Stimulated activated CD4-positive, alpha-beta T cell treated with anti-CD3 and anti-CD28 coated beads, Interleukin-2, amount 100 ng/mL, for 24 hours (primary cell): Measurements from ENCODE around the gene LRMDA.

Experiments used
- DNase-seq, 2 donors: peaks; one replicate each; pipeline ENCODE4 v3.0.0-alpha.2; 2020

The LRMDA gene

DNA sequence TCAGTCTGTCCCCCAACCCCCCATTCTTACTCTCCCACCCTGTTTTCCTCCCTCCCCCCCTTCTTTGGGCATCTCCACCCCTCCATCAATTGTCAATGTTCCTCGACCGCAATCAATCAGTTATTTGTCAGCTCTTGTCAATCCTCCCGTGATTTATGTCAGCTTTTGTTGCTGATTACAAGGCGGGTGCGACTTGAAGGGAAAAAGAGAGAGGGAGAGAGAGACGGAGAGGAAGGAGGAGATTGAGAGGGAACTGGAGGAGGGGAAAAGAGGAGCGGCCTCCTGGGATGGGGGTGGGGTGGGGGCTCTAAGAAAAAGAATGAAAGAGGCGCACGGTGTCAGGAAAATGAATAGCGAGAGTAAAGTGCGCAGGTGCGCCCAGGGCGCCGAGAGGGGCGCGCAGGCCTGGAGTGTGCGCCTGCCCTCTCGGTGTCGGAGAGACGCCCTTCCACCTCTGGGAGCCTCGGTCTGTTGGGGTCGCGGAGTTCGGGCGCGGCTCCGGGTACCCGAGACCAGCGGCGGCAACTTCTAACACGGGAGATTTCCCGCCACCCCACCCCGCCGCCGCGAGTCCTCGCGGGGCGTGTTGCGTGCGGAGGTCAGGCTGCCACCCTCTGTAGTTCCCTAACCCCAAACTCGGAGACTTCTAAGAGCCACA, 28.8 kb upstream of the LRMDA start:
- DNase-seq, result no peak

DNA sequence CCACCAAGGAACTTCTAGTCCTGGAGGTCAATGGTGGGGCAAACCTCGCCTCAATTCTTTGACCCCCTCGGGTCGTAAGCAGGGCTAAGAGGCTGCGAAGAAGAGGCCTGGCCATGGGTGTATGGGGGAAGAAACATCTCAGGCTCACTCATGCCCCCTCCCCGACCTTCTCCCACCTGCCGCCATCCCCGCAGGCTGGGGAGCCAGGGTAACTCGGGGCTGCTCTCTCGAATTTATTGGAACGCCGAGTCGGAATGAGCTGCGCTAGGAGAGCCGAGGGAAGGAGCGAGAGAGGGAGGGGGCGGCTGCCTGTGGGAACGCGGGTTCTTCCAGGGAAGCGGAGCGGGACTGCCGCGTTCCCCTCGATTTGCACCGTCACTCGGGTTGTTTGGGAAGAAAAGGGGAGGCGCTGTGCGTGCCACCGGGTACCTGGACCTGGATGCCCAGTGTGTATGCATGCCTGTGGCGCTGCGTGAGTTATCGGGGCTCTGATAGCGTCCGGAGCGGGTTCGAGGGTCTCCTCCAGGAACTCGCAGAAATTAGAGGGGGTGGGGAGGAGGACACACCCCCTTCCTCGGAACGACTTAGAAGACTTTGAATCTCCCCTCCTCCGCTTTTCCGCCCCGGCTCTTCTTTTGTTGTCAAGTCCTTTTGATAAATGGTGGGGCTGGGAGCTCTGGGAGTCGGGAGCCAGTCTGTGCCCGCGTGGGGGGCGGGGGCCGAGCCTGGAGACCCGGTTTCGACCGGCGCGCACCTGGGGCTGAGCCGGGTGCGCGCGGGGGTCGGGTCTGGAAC, 28.1 kb upstream of the LRMDA start:
- DNase-seq, result no peak

DNA sequence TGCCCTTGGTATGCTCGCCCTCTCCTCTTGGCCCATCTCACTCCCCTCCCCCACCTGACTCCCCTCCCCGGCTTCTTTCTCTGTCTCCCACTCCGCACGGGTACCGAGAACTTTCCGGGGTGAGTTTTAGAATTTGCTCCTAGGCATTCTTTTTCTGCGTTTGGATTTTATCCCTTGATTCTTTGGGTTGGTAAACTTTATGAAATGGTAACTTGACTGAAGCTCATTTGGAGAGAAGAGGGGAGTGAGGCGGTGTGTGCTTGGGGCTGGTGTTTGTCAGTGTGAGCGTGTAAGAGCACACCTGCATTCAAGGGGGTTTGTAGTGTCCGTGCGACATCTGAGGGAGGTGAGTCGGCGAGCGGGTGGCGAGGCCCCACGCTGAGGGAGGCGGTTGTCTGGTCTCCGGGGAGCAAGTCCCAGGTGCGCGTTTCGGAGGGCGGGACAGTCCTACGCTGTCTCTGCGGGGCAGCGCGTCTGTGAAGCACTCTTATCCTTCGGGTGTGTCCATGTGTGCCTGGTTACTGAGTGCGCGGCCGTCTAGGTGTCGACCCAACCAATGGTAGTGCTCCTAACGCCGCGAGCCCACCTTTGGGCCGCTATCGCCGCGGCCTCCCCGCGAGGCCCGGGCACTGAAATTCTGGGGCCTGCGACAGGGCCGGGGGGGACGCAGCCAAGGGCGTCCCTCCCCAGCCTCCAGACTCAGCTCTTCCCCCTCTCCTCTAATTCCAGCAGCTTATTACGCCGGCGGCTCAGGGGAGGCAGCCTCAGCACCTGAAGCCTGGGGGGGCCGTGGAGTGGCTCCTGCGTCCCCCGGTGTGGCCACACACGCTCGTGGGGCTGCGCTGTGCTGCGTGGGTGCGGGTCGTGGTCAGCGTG, 27.2 kb upstream of the LRMDA start:
- DNase-seq, result no peak

DNA sequence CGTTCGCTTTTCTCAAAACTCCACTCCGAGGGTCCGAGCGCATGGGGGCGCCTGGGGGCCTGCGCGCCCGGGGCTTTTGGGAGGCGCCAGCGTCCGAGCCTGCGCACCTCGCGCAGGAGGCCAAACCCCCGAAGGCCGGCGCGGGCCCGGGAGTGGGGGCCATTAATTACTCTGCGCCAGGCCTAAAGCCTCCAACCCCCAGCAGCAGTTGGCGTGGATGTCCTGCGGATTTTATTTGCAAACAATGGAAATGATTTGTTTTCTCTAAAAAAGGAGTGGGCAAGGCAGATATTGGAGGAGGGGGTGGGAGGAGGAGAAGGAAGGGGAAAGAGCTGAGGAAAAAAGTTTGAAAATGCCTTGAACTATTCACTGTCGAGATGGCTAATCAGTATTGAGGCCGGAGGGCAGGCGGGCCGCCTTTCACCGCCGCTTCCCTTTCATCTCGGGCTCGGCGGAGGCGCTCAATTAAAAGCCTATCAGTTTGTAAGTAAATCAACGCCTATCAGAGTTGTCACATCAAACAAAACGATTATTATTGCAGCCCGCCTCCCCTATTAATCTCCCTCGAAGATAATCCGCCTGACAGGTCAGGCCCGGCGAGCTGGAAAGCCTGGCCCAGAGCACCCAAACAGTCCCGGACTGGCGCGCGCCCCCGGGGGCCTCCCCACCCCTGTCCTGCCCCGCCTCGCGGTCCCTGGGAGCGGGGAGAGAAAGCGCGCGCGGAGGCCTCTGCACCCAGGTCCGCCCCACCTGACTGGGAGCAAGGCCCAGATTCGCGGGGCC, 26.4 kb upstream of the LRMDA start:
- no peak for DNase-seq

DNA sequence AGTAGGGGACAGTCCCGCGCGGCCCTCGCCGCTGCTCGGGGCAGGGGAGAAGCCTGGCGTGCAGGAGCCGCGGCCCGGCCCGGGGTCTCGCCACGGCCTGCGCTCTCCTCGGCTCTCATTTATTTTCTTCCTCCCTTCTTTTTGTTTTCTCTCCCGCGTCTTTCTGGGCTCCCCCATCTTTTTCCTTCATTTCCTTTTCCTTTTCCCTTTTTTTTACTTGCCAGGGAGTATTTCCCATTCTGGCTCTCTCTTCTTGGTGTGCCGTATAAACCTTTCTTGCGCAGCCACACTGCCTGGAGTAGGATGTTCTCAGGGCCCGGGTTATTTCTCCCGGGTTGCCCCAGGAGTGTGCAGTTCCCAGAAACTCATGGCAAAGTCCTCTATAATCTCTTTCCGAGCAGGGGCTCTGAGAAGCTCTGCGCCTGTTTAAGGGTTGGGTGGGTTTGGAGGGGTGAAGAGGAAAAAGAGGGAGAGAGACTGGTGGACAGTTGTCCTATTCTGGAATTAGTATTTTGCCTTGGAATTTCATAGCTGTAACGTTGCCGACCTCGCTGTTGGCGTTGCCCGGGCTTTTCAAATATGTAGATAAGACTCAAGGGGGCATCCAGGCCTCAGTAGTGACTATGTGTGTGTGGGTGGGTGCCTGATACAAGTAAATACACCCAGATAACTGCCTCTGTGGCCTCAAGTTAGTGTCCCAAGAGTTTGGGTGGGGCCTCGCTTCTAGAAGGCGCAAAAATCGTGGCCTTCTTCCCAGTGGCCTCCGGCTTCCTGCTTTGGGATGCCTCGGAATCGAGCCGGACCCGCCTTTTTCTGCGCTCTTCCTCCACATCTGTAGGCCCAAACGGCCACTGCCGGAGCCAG, 25.6 kb upstream of the LRMDA start:
- no peak for DNase-seq

DNA sequence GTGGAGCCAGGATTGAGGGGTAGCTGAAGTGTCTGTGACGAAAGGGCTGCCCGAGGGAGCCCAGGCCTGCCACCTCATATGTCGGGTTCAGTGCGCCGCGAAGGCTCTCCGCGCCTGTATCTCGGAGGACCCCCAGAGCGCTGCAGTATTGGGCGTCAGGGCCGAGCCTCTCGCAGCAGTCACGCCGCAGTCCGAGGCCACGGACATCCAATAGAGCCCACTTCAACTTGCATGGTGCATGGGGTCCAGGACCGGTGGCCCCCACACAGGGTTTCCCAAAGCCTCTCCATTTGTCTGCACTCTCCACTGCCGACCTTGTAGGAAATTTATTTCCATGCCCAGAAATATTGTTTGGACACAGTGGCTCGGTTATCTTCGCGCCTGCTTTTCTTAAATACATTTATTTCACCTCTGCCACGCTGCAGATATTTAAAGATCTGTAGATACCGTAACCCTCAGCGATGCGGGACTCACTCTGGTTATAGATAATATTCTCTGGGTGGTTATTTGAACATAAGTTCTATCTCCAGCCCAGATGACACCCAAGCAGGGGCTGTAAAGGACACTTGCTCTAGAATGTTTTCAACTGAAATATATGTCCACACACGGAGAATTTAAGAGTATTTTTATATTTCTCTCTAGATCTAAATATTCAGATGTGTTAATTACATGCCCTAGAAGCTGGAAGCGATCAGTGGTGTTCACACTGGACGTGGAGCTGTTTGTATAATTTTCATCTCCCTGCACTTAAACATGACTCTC, 24.8 kb upstream of the LRMDA start:
- DNase-seq, result no peak

DNA sequence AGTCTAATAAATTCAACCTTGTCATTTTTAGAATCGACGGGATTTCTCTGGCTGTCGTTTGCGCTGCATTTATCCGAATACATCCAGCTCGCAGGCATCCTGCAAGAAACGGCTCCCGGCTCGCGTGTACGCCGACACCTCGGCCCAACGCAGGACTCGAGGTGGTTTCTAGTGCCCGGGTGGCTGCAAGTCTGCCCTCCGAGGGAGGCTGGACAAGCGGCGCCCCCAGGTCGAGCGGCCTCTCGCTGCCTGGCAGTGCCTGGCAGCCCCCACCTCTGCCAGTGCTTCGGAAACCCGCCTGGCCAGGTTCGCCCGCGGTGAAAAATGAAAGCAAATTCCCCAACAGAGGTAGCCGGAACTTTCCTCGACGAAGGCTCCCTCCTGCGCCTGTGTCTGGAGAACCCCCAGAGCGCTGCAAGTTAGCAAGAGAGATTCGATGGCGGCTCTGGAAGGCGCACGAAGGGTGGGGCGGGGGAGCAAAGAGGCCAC, 24.2 kb upstream of the LRMDA start:
- DNase-seq, result no peak

DNA sequence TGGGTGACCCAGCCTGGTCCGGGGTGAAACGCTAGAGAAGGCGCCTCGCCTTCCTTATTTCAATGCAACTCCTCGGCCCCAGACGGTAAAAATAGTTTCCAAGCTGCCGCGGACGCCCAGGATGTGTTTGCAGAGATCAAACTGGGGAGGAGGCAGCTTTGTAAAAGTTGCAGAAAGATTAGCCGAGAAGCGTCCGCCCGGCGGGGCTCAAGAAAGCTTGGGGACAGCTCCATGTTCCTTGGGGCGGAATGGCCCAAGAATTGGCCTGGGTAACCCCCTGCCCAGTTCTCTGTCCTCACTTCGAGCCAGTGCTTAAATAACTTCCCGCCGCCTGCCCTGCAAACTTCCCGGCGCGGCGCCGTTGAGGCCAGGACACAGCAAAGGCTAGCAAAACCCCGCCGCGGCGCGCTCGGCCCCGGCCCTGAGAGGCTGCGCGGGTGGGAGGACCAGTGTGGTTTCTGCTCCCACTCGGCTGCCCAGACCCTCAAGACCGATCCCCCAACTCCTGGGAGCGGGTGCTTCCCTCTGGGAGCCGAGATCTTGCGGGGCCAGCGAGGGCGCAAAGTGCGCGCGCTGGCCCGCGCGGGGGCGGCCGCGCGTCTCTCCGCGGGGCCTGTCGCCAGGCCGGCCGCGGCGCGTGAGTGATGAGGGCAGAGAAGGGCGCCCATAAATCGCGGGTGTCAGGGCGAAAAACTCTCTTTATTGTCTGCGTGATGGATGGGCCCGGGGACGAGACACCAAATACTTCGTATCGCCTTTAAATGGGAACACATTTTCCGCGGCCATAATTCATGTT, 23.5 kb upstream of the LRMDA start:
- no peak for DNase-seq

DNA sequence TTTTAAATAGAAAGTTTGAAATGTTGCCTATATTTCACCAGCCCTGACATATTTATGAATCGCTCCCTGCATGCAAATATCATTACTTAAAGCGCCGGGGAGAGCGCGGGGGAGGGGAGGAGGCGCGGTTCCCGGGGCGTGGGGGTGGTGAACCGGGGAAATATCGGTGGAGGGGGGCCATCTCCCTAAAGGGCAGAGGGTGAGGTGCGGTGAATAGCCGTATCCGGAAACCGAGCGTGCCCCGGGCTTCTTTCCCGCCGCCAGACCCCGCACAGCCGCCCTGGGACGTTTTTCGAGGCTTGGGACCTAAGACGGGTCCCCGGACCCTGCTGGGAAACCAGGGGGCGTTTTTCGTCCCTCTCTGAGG, 22.9 kb upstream of the LRMDA start:
- DNase-seq, result no peak

DNA sequence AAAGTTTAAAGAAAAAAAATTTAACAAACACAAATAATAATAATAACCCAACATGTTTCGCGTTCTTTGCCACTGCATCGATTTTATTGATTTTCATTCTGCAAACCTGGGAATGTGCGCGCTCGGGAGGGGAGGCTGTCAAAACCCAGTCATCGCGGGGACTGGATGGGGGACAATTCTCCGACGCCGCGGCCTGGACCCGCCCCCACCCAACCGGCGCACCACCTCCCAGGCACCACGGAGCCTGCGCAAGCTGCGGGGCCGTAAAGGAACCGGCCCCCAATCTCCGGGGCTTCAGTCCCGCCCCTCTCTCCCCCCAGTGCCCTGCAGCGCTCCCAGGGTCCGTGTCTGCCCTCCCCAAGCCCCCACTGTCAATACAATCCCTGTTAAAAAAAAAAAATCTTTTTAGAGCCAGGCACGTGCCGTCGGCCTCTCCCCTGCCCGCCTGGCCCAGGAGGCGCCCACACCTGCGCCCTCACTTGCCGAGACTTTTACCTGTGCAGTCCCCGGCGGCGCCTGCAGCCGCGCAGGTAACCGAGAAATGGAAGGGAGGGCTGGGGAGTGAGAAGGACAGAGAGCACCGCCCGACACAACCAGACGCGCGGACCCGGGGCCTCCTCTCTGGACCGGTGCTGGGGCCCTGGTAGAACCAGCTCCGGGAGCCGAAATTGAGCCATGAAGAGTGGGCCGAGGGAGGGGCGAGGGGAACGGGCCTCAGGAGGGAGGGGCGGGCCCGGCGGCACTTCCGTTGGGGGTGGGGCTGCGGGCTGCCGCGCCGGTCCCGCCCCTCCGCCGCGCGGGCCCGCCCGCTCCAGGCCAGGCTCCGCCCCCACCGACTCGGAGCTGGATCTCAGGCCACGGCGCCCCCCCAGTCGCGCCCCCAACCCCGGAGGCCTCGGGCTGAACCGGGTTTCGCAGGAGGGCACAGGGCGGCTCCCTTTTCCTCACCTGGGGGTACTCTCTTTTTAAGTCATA, 22.2 kb upstream of the LRMDA start:
- peak; percentile 40 to 57 for DNase-seq

DNA sequence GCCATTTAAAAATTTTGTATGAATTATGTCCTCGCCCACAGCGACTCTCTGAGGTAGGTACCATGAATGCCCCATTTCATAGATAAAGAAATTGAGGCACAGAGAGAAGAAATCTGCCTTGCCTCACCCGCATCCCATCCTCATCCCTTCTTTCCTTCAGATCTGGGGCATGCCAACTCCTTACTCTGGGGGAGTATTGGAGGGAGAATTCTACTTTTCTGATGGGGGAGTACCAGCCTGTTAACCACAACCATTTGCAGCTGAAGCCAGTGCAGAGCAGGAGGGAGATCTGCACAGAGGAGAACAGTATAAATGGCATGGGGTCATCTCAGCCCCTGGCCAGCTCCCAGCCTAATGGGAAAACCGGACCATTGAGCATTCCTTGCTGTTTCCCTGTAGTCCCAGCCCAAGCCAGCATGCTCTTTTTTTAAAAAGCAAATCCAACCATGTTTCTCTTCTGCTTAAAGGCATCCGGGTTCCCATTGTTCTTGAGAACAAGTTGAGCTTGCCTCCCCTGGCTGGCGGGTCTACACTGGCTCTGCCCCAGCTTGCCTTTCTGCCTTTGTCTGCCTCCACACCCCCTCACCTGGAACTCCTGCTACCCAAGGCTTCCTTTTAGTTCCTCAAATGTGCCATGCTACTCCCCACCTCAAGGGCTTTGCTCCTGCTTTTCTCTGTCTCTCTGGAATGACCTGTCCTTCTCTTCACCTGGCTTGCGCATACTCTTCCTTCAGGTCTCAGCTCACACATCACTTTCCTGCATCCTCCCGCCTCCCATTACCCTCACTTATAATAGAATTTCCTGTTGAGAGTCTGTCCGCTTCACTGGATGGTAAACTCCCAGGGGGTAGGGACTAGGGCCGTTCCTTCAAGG, 21.1 kb upstream of the LRMDA start:
- DNase-seq, result no peak

DNA sequence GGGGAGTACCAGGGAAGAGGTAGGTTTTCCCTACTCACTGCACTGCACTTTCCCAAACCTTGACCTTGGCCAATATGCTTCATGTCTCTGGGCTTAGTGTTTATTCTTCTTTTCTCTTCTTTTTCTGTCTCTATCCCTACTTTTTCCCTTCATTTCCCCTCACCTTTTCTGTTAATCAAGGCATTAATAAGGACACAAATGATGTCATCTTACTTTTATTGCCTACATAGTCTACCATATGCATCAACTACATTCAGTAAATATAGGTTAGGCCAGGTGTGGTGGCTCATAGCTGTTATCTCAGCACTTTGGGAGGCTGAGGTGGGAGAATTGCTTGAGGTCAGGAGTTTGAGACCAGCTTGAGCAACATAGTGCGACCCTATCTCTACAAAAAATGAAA, 16.9 kb upstream of the LRMDA start:
- DNase-seq, result no peak

DNA sequence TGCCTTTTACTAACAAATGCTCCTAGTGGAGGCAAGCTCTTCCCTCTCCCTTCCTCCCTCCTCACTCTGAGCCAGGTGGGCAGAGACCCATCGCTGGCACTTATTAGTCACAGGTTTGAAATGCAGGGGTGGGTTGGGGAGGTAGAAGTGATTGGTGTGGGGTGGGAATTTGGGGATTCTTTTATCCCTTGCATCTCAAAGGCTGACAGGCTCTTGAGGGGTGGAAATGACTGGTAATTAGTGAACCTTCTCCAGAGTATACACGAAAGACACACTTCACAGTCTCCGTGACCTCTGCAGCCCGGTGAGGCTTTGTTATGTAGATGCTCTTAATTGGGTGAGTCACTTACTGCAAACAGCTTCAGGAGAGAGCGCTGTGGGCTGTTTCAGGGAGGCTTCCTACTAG, 13.9 kb upstream of the LRMDA start:
- DNase-seq, result no peak

DNA sequence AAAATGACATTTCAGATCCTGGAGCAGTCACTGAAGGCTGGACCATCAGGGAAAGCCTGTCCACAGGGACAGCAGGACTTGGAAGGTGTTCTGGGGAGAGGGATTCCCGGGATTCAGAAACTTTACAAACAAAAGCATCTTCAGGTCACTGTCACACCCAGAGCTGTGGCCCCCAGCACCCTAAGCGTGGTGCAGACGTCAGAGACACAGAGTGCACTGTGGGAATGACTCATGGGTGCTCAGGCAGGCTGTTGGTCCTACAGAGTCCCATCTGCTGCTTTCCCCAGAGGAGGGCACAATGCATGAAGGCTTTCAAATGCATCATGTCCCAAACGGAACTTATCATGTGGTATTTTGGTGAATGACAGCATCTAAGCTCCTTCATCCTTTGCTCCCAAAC, 13.1 kb upstream of the LRMDA start:
- DNase-seq, result no peak

DNA sequence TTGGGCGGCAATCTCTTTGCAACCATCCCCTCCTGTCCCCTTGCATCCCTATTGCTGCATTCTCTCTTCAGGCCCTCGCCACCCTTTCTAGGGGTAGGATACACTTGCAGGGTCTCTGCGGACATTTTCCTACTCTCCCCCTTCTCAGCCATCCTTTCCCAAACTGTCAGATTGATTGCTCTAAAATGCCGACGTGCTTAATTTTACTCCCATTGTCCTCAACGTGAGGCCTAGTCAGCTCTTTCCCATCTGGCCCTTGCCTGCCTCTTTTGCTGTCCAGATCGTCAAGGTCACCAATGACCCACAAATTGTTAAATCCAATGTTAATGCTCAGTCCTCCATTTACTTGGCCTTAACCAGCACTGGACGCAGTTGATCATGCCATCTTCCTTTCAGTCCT, 12.7 kb upstream of the LRMDA start:
- DNase-seq, result no peak

DNA sequence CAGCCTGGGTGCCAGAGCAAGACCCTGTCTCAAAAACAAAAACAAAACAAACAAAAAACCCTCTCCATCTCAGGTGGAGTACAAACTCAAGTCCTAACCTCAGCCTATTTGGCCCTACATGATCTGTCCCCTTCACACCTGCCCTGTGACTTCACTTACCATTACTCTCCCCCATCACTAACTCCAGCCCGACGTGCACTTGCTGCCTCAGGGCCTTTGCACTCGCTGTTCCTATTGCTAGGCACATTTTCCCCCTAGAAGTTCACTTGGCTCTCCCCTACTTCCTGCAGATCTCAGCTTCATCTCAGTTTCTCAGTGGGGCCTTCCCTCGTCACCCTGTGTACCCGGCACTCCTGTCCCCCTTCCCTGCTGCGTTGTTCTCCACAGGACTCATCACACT, 8.5 kb upstream of the LRMDA start:
- no peak for DNase-seq

DNA sequence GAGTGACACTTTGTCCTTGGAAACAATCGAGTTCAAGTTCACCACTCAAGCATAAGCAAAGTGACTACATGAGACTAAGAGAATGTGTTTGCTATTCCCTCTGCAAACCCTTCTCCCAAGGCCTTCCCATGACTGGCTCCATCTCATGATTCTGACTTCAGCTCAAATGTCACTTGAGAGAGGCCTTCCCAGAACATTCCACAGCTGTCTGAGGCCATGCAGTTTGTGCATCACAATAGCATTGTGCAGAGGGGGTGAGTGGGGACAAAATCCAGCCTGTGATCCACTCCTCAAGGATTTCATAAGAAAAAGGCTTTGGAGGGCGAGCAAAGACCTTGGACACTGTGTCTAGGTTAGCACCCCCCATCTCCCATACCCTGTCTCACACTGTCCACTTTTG, 6.9 kb upstream of the LRMDA start:
- no peak for DNase-seq
